Measurements from ENCODE around the gene SNRNP35.
"Not testable (repeated sequence)": the region's sequence is repeated elsewhere in the genome, so short reads cannot be mapped to it uniquely, and the experiment has no call there.

The SNRNP35 gene, protein sequence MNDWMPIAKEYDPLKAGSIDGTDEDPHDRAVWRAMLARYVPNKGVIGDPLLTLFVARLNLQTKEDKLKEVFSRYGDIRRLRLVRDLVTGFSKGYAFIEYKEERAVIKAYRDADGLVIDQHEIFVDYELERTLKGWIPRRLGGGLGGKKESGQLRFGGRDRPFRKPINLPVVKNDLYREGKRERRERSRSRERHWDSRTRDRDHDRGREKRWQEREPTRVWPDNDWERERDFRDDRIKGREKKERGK

DNA sequence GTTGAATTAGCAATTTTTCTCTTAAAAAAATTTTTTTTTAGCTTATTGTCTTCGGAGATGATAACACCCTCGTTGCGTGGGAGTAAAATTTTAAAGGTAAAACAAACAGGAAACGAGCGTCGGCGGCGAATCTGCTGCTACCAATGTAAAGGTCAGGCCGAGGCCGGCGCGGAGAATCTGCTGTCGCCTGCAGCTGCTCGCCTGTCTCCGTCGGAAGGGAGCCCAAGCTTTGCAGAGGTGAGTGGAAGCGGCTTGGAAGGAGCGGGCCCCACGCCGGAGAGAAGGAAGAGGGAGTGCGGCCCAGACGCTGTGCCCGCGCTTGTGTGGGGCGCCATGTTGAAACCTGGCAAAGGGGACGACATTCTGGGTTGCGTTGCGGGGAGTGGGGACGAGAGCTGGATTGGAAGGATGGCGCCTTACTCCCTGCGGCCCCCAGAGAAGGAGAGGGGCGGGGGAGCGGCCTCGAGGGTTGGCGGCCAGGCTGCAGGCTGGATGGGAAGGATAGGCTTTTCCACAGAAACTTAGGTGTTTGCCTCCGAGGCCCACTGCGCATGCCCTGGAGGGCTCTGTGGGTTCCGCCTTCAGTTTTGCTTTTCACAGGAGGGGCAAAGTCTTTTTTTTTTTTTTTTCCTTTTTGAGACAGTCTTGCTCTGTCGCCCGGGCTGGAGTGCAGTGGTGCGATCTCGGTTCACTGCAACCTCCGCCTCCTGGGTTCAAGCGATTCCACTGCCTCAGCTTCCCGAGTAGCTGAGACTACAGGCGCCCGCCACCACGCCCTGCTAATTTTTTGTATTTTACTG, at the start of gene SNRNP35:
Gene SNRNP35, plus strand, starts transcription at position 160 of the 800 bp plus-strand sequence. CDS start 7,402 bp downstream, outside the sequence.
- DNase-seq, result peak; percentile 71 to 78

DNA sequence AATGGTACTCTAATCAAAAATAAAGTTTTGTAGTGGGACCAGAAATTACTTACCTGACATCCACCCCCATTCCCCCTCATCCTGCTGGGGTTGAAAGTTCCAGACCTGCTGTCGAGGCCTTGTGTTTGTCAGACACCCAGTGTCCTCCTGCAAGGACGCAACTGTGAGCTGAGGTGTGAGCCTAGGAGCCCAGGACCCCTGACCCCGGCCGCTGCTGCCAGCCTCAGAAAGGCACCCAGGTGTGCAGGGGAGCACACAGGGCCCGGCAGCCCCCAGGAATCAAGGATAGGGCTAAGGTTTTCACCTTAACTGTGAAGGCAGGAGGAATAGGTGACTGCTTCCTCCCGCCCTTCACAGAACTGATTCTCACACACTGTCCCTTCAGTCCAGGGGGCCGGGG, 49.3 kb upstream of the SNRNP35 start:
- DNase-seq, result not testable (repeated sequence)

DNA sequence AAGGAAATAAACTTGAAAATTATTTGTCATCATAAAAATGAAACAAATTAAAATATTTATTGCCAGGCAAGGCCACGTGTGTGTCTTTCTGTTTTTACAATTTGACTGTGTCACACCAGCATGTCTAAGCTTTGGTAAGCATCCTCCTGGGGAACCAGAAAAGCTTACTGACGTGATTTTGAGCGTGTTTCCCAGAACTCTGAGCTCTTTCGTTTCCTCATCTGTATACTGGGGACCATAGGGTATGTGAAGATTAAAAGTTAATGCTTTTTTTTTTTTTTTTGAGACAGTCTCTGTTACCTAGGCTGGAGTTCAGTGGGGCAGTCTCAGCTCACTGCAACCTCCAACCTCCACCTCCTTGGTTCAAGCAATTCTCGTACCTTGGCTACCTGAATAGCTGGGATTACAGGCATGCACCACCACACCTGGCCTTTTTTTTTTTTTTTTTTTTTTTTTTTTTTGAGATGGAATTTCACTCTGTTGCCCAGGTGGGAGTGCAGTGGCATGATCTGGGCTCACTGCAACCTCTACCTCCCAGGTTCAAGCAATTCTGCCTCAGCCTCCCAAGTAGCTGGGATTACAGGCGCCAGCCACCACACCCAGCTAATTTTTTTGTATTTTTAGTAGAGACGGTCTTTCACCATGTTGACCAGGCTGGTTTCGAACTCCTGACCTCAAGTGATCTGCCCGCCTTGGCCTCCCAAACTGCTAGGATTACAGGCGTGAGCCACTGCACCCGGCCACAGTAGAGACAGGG, 48.5 kb upstream of the SNRNP35 start:
- not testable (repeated sequence) for DNase-seq

DNA sequence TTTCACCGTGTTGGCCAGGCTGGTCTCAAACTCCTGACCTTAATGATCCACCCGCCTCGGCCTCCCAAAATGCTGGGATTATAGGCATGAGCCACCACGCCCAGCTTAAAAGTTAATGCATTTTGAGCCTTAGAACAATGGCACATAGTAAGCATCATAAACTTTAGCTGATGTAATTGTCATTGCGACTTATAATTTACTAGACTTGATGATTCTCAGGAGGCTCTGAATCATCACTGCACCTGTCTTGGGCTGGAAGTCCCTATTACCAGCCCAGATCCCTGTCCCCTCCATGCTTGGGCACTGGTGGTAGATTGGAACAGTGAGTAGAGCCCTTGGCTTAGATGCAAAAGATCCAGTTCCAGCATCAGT, 47.9 kb upstream of the SNRNP35 start:
- DNase-seq, result no peak

DNA sequence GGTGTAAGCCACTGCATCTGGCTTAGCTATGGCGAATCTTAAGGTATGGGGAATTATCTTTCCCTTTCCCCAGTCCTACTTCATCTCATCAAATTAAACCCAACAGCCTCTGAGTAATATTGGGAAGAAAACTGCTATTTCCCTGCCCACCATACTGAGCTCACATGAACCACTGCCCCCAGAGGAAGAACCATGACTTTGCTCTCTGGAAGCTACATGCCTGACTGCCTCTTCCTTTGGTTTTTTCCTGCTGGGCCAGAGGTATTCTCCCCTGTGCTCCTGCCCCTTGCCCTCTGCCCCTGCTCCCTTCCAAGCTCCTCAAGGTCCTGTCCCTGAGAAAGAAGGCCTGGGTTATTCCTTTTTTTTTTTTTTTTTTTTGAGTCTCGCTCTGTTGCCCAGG, 36.6 kb upstream of the SNRNP35 start:
- DNase-seq, result no peak

DNA sequence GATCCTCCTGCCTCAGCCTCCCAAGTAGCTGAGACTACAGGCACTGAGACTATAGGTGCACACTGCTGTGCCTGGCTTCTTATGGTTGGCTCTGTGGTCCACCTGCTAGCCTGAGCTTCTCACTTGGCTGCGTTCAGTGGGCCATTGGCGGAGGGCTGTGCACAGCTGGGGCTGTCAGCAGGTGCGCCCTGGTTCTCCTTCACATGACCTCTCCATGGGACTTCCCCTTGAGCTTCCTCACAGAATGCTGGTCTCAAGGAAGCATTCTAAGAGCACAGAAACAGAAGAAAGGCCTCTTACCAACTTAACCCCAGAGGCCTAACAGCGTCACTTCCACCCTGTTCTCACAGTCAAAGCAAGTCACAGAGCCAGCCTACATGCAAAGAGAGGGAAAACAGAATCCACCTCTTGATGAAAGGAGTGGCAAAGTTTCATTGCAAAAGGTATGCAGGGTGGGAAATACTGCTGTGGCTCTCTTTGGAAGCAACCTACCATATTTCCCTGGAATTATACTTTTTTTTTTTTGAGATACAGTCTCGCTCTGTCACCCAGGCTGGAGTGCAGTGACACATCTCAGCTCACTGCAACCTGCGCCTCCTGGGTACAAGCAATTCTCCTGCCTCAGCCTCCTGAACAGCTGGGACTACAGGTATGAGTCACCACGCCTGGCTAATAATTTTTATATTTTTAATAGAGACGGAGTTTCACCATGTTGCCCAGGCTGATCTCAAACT, 30.7 kb upstream of the SNRNP35 start:
- no peak for DNase-seq

DNA sequence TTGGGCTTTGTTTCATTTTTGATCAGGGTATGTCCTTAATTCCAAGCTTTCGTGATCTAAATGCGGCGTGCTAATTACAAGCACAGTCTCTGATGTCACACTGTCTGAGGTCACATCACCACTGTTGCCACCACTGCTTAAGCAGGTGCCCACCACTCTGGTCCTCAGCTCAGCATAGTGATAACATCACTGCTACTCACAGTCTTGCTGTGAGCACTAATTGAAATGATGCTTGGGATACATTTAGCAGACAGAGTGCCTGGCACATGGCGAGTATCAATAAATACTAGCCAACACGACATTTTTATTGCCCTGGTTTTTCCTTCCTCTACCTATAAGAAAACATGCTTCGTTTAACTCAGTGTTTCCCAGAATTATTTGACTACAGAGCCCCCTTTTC, 29.3 kb upstream of the SNRNP35 start:
- DNase-seq, result no peak

DNA sequence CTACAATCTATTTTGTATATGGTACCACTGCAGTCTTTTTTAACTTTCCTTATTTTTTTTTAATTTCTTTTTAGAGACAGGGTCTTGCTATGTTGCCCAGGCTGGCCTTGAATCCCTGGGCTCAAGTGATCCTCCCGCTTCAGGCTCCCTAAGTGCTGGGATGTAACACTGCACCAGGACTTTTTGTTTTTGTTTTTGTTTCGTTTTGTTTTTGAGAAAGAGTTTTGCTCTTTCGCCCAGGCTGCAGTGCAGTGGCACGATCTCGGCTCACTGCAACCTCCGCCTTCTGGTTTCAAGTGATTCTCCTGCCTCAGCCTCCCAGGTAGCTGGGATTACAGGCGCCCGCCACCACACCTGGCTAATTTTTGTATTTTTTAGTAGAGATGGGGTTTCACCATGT, 28.8 kb upstream of the SNRNP35 start:
- DNase-seq, result not testable (repeated sequence)

DNA sequence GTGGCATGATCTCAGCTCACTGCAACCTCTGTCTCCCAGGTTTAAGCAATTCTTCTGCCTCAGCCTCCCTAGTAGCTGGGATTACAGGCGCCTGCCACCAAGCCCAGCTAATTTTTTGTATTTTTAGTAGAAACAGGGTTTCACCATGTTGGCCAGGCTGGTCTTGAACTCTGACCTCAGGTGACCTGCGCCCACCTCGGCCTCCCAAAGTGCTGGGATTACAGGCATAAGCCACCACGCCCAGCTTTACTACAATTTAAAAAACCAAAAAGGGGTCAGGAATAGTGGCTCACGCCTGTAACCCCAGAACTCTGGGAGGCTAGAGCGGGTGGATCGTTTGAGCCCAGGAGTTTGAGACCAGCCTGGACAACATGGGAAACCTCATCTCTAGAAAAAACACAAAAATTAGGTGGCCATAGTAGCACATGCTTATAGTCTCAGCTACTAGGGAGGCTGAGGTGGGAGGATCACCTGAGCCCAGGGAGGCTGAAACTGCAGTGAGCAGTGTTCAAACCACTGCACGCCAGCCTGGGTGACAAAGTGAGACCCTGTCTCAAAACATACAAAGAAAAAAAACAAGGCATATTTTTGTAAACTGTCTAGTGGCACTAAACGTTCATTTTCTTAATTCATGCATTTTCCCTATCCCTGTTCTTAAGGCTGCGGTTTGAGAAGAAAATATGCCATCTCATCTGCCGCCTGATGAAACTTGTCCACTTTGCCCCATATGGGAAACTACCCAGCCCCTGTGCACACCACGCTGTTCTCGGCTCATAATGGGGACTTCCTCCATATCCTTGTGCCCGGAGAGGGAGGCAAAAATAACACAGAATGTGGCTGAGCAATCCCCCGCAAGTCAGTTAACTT, 25.8 kb upstream of the SNRNP35 start:
- DNase-seq, result not testable (repeated sequence)

DNA sequence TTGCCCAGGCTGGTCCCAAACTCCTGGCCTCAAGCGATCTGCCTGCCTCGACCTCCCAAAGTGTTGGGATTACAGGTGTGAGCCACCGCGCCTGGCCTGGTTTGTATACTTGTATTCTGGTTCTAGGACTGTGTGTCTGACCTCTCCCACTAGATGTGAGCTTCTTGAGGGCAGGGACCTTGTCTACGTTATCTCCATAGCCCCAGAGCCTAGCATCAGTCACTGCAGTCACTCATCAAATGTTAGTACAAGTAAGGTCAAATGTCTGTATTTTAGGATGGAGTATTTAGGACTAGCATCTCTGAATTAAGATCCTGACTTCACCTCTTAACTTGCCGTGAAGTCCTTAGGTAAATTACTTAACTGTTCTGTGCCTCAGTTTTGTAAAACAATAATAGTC, 24.3 kb upstream of the SNRNP35 start:
- no peak for DNase-seq

DNA sequence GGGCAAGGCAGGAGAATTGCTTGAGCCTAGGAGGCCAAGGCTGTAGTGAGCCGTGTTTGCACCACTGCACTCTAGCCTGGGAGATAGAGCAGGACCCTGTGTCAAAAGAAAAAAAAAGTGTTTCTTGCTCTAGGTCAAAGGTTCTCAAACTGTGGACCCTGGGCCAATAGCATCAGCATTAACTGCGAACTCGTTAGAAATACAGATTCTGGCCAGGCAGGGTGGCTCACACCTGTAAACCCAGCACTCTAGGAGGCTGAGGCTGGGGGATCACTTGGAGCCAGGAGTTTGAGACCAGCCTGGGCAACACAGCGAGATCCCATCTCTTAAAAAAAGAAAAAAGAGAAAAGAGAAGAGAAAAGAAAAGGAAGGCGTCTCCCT, 22.3 kb upstream of the SNRNP35 start:
- no peak for DNase-seq

DNA sequence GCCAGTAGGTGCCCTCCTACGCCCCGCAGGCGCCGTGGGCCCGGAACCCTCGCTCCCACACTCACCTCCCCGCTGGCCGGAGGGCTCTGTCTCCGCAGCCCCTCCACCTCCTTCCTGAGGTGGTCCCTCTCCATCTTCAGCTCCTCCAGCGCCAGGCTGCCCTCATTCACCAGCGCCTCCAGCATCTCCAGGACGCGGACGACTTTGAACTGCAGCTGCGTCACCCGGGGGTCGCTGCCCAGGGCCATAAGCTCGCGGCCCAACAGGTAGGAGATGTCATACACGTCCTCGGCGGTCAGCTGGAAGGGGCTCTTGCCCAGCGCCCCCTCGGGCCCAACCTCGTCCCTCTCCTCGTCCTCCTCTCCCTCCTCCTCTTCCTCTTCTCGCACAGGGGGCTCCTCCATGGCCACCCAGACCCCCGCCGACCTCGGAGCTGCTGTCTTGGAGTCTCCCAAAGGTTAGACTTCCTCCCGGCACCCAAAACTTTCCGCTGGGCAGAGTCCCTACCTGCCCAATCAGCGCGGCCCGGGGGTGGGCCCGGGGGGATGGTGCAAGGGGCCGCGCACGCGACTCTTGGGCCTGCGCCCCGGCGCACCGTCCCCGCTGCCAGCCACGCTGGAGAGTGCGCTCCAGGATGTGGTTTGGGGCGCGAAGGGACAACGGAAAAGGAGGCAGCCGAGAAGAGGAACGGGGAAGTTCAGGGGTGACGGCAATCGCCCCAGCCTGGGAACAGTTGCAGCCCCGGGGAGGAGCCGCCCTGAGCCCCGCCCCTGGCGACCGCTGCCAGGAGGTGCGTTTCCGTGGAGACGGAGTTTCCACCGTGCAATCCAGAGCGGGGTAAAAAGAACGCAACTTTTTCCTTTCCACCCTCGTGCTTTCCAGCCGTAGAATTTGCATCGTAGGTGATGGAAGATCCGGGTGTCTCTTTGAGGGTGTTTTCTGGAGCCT, 21.6 kb upstream of the SNRNP35 start, which contains the start of gene RILPL2:
Gene RILPL2, minus strand, starts transcription at position 668 of the 948 bp plus-strand sequence. Its CDS starts 264 bp downstream, at position 404.
- DNase-seq, result no peak

DNA sequence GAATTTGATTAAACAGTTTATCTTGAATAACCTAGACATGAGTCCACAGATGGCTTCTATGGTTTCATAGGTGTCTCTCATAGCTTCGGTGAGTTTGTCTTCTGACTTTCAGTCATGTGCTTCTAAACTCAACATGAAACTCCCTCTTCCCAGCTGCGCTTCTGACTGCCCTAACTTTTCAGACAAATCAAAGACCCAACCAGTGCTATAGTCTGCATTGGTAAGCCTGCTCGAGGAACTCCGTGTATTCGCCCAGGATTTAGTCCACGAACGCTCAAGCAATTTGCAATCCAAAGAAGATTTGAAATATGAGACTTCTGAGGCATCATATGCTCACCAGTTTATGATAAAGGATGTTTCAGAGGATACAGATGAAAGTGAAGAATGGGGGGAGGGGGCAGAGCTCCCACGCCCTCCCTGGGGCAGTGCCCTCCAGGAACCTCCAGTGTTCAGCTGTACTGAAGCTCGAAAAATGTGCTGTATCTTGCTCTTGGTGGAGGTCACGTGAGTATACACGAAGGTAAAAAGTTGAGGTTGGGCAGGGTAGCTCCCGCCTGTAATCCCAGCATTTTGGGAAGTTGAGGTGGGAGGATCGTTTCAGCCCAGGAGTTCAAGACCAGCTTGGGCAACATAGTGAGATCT, 16.3 kb upstream of the SNRNP35 start:
- DNase-seq, result no peak

DNA sequence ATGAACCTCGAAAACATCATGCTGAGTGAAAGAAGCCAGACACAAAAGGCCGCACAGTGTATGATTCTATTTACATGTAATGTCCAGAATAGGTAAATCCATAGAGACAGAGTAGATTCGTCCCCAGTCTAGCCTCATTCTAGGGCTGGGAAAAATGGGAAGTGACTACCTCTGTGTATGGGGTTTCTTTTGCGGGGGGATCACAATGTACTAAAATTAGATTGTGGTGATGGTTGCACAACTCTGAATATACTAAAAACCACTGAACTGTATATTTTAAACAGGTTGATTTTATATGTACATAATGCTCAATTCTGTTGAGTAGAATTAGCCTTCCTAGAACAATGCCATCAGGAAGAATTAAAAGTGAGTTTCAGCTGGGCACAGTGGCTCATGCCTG, 15.2 kb upstream of the SNRNP35 start:
- DNase-seq, result no peak

DNA sequence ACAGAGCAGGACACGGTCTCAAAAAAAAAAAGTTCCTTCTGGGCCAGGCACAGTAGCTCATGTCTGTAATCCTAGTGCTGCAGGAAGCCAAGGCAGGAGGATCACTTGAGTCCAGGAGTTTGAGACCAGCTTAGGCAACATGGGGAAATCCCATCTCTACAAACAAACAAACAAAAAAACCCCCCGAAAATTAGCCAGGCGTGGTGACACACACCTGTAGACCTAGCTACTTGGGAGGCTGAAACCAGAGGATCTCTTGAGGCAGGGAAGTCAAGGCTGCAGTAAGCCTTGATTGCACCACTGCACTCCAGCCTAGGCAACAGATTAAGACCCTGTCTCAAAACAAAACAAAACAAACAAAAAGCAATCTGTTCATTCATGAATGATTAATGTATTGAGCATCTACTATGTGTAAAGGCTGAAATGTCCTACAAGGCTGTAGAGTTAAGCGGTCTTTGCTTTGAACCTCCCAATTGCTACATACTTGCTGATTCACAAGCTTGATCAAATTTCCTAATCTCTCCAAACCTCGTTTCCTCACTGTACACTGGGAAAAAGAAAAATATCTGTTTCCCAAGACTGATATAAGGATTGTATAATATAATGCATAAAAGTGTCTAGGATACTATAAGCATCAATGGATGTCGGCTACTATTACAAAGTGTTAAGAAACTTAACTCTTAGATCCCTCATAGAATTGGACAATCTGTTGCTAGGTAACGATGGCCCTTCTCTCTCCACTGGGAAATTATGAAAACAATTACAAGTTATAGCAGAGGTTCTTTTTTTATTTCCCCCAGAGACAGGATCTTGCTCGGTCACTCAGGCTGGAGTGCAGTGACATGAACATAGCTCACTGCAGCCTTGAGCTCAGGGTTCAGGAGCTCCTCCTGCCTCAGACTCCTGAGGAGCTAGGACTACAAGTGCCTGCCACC, 13.6 kb upstream of the SNRNP35 start:
- DNase-seq, result no peak

DNA sequence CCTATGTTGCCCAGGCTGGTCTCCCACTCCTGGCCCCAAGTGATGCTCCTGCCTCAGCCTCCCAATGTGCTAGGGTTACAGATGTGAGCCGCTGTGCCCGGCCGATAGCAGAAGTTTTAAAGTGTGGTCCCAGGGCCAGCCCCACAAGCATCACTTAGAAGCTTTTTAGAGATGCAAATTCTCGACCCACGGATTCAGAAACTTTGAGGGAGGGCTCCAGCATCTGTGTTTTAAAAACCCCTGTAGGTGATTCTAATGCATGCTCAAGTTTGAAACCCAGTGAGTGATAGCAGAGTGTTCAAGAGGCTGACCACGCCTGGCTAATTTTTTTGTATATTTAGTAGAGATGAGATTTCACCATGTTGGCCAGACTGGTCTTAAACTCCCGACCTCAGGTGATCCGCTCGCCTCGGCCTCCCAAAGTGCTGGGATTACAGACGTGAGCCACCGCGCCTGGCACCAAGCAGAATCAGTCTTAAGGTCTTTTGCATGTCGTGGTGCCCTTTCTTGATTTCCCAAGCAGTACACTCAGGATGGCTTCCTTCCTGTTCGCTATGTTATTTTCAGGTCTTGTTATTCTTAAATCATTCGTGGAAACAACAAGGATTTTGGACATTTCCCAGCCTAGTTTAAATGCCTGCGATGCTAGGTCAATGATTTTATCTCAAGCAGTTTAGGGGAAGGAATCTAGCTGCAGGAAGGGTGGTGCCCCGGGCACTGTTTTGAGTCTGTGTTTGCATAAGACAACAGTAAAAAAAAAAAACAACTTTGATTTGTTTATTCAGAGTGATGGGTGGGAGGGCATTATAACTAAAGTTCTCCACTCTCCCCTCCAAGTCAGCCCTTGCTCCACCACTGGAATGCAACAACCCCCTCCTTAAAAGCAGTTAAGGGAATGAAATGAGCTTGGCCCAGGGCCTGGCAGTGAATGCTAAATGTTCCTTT, 12.3 kb upstream of the SNRNP35 start:
- DNase-seq, result no peak

DNA sequence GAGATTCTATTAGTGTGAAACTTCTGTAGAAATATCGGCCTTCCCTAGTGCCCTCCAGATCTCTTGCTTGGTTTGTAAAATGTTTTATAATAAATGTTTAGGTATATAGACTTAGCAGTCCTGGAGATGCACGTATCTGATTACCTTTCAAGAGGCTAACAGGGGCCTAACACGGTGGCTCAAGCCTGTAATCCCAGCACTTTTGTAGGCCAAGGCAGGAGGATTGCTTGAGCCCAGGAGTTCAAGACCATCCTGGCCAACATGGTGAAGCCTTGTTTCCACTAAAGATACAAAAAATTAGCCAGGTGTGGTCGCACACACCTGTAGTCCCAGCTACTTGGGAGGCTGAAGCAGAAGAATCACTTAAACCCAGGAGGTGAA, 11.6 kb upstream of the SNRNP35 start:
- DNase-seq, result no peak

DNA sequence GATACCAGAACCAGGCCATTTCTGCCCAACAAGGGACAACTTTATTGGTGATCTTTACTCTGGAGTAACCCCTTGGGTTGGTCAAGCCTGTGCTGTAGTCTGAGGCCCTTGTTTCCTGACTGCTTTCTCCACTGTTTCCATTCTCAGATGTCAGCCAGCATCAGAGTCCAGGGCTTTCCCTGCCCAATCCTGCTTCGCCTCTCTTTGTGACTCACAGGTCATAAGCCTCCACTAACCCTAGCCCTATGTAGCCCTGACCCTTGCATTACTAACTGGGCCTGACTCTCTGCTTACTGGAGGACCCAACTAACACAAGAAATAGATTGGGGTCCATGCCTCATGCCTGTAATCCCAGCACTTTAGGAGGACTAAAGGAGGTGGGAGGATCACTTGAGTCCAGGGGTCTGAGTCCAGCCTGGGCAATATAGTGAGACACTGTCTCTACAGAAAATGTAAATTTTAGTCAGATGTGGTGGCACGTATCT, 8.6 kb upstream of the SNRNP35 start:
- DNase-seq, result no peak
